Fibroblast of lung (primary cell): ENCODE data around the gene PRKCA. TPM values are rescaled to one million over a fixed set of nuclear protein-coding genes. Genes with fewer than 3 reads are reported as not detected.

Source experiments
- DNase-seq, 2 donors: peaks; one replicate each; pipeline versions ENCODE4 v3.0.0 to v3.0.0-alpha.2; 2010; ENCODE audit warnings: low read depth in 2 of 2
- H2AFZ ChIP-seq: 2 replicates; pipeline ENCODE4 v1.5.1; 2012; ENCODE audit warnings: low read length, control low read depth, inconsistent platforms
- H3K27ac ChIP-seq: 2 replicates; pipeline ENCODE4 v1.5.1; 2011; ENCODE audit warnings: low read length, control low read depth; ENCODE audit not compliant: insufficient read depth
- H3K27me3 ChIP-seq: 2 replicates; pipeline ENCODE4 v1.5.1; 2011; ENCODE audit warnings: mild to moderate bottlenecking, low read length; ENCODE audit not compliant: control insufficient read depth, insufficient read depth
- H3K36me3 ChIP-seq: 2 replicates; pipeline ENCODE4 v1.5.1; 2011; ENCODE audit warnings: low read length; ENCODE audit not compliant: control insufficient read depth, insufficient read depth
- H3K4me1 ChIP-seq: 2 replicates; pipeline ENCODE4 v1.5.1; 2011; ENCODE audit warnings: low read length; ENCODE audit not compliant: control insufficient read depth, insufficient read depth; ENCODE audit errors: extremely low read depth
- H3K4me2 ChIP-seq: 2 replicates; pipeline ENCODE4 v1.5.1; 2011; ENCODE audit warnings: low read length, control low read depth; ENCODE audit not compliant: insufficient read depth; ENCODE audit errors: extremely low read depth
- H3K4me3 ChIP-seq, 4 experiments: fragments of 200-600 bp in 1 of 4; sonication (generic) in 1 of 4; replicated peaks in 1 of 4; 2 replicates each; pipeline ENCODE4 v1.5.1; 2011 to 2016; ENCODE audit warnings: low read length in 4 of 4, low read depth in 3 of 4, mild to moderate bottlenecking in 3 of 4, control low read depth in 2 of 4, inconsistent platforms in 1 of 4, mixed read lengths in 1 of 4; ENCODE audit not compliant: insufficient read depth in 1 of 4; ENCODE audit errors: control extremely low read depth in 1 of 4
- H3K79me2 ChIP-seq: 2 replicates; pipeline ENCODE4 v1.5.1; 2012; ENCODE audit warnings: mild to moderate bottlenecking, low read length, inconsistent platforms; ENCODE audit not compliant: control insufficient read depth, insufficient read depth
- H3K9ac ChIP-seq: 2 replicates; pipeline ENCODE4 v1.5.1; 2011; ENCODE audit warnings: mild to moderate bottlenecking, low read length, control low read depth; ENCODE audit not compliant: insufficient read depth
- H3K9me3 ChIP-seq: 2 replicates; pipeline ENCODE4 v1.5.1; 2012; ENCODE audit warnings: low read depth, low read length; ENCODE audit not compliant: control insufficient read depth, insufficient read depth
- H4K20me1 ChIP-seq: 2 replicates; pipeline ENCODE4 v1.5.1; 2011; ENCODE audit warnings: low read length; ENCODE audit not compliant: control insufficient read depth, insufficient read depth; ENCODE audit errors: extremely low read depth
- CTCF ChIP-seq, 2 donors: IDR thresholded peaks in 1 of 2; conservative IDR thresholded peaks in 1 of 2; 1 replicate in 1 of 2; 2 replicates in 1 of 2; pipeline ENCODE4 v1.5.1; 2011 to 2012; ENCODE audit warnings: low read length in 2 of 2, control low read depth in 1 of 2, inconsistent platforms in 1 of 2, low read depth in 1 of 2, mild to moderate bottlenecking in 1 of 2
- EZH2 ChIP-seq: IDR thresholded peaks from 2 replicates; pipeline ENCODE4 v1.5.1; 2012; ENCODE audit warnings: low read length, control low read depth, mild to moderate bottlenecking; ENCODE audit errors: missing control alignments
- polyA plus RNA-seq, 2 donors: library from polyadenylated mRNA; depleted of rRNA in 1 of 2; stranded (reverse) in 1 of 2; unstranded in 1 of 2; fragments of >200 nt; gene quantifications; 2 replicates each; pipeline ENCODE4 v1.2.1, GENCODE V29; 2011 to 2012; ENCODE audit warnings: missing spikeins in 1 of 2
- total RNA-seq: library from RNA; depleted of rRNA; stranded (reverse); fragments of >200 nt; gene quantifications from 2 replicates; pipeline ENCODE4 v1.2.1, GENCODE V29; 2014

PRKCA gene
- total and polyA plus RNA-seq, 2 donors (not counting 1 experiment from before 2014, with no cell fraction given): 34.0 to 74.2 TPM

GRCh38 chr17:66405836-66406677 lies 103.6 kb downstream of the PRKCA start:
- H3K27me3 ChIP-seq: no peaks in the 10 kb centered on the region
- no peak overlapping the region for H3K9ac ChIP-seq
- peaks cover 64% of the 10 kb centered on the region for H3K79me2 ChIP-seq
- TF ChIP-seq CTCF (conservative IDR thresholded peaks at IDR 0.05 in 1 of 2, IDR thresholded peaks at IDR 0.05 in 1 of 2; ENCODE audit: low read depth in 1 of 2, low read length in 2 of 2) (no peak), EZH2 (no peak)
- H2AFZ ChIP-seq: no peak overlapping the region
- H3K4me2 ChIP-seq: no peak overlapping the region
- H4K20me1 ChIP-seq: no peaks in the 10 kb centered on the region
- peak in 1 of 2 donors; percentile 54 for DNase-seq
- H3K4me3 ChIP-seq: no peak overlapping the region
- no peak overlapping the region for H3K27ac ChIP-seq
- H3K4me1 ChIP-seq: peaks cover 12% of the 10 kb centered on the region
- no peaks in the 10 kb centered on the region for H3K36me3 ChIP-seq
- no peaks in the 10 kb centered on the region for H3K9me3 ChIP-seq

- no peak overlapping the region for H3K4me2 ChIP-seq
- H3K9me3 ChIP-seq: no peaks in the 10 kb centered on the region
- no peak overlapping the region for H2AFZ ChIP-seq
- H3K27ac ChIP-seq: no peak overlapping the region
- H3K27me3 ChIP-seq: no peaks in the 10 kb centered on the region
- H4K20me1 ChIP-seq: no peaks in the 10 kb centered on the region
- DNase-seq: no peak
- H3K4me3 ChIP-seq: no peak overlapping the region
- no peak for TF ChIP-seq CTCF (conservative IDR thresholded peaks at IDR 0.05 in 1 of 2, IDR thresholded peaks at IDR 0.05 in 1 of 2; ENCODE audit: low read depth in 1 of 2, low read length in 2 of 2)
- no peak for TF ChIP-seq EZH2
- H3K36me3 ChIP-seq: no peaks in the 10 kb centered on the region
- H3K4me1 ChIP-seq: peaks cover 12% of the 10 kb centered on the region
- no peak overlapping the region for H3K9ac ChIP-seq
- H3K79me2 ChIP-seq: peaks cover 61% of the 10 kb centered on the region
These were observed 104.6 kb downstream of the PRKCA start for GRCh38 chr17:66406701-66407644.

- Histone ChIP-seq H3K9ac (no peak overlapping the region), H3K27me3 (no peaks in the 10 kb centered on the region), H3K27ac (no peak overlapping the region), H3K4me3 (no peak overlapping the region), H3K9me3 (no peaks in the 10 kb centered on the region), H3K4me1 (peaks cover 12% of the 10 kb centered on the region), H2AFZ (no peak overlapping the region), H3K36me3 (no peaks in the 10 kb centered on the region), H4K20me1 (no peaks in the 10 kb centered on the region), H3K79me2 (peaks cover 60% of the 10 kb centered on the region), H3K4me2 (no peak overlapping the region)
- DNase-seq: no peak
- TF ChIP-seq EZH2 (no peak), CTCF (conservative IDR thresholded peaks at IDR 0.05 in 1 of 2, IDR thresholded peaks at IDR 0.05 in 1 of 2; ENCODE audit: low read depth in 1 of 2, low read length in 2 of 2) (no peak)
These were observed 105.5 kb downstream of the PRKCA start for GRCh38 chr17:66407864-66408263.
